HG02943 (cell line): ENCODE measurements around the gene CALML6.

Experiments used
- ATAC-seq: cut with Tn5 transposase; IDR thresholded peaks from one replicate; pipeline ENCODE4 v1.9.1; 2021; ENCODE audit warnings: mild to moderate bottlenecking, low read depth, moderate library complexity; ENCODE audit not compliant: unreplicated experiment

The CALML6 gene

DNA sequence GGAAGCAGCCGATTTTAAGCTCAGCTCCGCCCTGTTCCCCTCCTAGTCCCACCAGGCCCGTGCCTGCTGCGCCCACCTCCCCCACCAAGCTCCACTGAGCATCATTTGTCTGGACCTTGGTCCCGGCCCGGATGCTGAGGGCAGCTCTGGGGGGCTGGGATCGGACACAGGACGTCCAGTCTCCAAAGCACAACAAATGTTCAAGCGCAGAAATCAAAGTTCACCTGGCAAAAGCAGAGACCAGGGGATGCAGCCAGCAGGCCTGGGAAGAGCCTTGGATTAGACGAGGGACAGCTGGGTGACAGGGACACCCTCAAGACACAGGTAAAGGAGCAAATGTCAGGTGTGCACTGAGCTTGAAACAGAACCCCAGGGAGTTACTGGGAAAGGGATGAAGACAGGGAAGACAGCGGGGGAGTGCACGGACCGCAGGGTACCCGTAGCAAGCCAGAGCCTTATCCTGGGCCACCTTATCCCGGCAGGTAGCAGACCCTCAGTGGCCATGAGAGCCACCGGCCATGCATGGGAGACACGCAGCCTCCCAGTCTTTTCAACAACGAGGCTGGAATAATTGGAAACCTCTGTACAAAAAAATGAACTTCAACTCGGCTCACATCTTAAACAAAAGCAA, 26.3 kb downstream of the CALML6 start:
- no peak for ATAC-seq

DNA sequence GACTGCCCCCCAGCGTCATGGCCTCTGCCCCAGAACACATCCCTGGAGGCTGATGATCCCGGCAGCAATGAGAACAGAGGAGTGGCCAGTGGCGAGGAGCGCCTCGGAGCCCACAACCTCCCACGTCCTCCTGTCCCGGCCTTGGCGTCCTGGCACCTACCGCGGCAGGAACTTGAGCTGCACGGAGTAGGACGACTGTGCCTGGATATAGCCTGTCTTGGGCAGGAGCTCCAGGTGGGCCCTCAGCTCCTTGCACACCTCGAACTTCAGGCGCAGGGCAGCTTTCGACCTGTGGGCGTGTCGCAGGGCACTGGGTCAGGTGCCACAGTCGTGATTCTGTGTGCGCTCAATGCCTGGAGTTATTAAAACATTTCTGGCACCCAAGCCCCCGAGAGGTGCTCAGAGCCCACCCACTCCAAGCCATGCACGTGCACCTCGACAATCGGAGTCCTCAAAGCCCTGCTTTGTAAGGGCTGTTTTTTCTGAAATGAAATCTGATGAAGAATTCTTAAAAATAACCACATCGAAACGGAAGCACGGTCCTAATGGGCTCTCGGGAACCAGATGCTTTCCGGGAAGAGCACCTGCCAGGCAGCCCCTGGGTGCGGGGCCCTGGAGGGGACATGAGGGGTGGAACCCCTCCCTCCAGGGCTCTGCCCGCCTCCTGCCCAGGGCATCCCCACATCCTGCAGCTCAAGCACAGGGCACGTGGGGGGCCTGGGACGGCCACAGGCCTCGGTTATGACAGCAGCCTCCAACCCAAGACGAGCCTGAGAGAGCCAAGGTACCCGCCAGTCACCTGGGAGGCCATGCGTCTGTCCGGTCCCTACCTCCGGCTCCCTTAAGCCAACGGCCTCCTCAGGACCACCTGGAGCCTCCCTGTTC, 27.1 kb downstream of the CALML6 start:
- ATAC-seq = no peak

DNA sequence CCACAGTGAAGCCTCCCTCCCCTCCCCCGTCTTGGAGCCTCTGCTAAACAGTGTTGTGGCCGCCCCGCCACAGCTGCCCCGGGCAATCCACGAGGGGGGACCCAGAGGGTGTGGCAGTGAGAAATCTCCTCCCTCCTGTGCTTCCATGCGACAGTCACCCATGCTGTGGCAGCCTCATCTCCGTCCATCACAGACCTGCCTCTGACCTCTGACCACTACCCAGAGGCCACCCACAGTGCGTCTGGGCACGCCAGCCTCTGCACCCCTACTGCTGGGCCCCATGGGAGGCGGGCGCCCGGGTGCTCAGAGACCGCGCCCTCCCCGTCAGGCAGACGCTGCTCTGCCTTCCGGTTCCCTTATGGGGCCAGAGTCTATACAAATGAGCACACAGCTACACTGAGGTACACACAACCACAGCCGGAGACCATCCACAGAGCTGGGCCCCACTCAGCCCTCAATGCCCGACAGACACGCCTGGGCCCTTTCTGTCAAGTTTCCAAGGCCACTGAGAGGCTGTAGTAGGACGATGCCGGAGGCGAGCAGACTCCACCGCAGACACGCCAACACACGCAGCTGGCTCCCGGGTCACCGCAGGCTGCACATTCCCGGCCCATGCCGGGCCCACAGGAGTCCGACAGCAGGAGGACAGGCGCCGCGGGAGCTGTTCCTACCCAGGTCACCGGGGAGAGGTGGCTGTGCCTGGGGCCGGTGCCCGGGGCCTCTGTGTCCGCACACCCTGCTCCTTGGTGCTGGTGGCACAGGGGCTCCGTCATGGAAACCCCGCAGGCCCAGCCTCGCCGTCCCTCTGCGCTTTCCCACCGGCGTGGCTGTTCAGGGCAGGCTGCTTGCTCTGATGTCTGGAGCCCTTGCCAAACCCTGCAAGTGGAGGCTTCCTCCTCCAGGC, 27.9 kb downstream of the CALML6 start:
- no peak for ATAC-seq

DNA sequence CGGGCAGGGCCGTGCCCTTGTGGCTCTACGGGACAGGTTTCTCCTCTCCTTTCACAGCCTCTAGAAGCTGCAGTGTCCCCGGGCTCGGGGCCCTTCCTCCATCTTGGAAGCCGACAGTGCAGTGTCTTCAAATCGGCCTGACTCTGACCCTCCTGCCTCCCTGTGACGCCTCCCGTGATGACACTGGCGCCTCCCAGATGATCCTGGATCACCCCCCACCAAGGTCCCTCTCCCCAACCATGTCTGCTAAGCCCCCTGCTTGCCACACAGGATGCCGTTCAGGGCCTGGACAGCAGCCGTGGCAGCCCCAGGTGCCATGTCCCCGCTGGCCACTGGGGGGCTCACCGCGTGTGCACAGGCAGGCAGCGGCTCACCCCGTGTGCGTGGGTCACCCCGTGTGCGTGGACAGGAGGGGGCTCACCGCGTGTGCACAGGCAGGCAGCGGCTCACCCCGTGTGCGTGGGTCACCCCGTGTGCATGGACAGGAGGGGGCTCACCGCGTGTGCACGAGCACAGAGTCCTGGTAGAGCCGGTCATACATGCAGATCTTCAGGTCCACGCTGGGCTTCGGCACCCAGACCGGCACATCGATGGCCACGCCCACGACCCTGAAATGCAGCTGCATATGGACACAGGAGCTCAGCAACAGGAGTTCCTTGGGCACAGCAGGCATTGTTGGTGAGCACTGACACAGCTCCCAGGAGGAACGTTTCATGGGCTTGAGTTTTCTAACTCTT, 28.9 kb downstream of the CALML6 start:
- no peak for ATAC-seq

DNA sequence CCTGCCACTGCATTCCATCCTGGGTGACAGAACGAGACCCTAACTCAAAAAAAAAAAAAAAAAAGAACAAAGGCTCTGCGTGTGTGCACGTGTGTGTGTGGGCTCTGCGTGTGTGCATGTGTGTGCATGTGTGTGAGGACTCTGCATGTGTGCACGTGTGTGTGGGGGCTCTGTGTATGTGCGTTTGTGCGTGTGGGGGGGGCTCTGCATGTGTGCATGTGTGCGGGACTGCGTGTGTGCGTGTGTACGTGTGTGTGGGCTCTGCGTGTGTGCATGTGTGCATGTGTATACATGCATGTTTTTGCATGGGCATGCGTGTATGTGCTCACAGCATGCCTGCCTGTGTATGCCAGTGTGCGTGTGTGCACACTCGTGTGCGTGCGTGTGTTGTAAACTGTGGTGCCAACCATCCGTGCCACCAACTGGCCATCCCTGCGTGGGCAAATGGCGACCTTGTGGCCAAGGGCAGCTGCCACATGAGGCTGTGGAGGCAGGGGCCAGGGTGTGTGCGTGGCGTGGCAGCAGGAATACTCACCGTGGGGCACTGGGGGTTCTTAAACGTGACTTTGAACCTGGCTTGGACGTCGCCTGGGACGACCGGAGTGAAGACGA, 30.8 kb downstream of the CALML6 start:
- ATAC-seq = no peak

DNA sequence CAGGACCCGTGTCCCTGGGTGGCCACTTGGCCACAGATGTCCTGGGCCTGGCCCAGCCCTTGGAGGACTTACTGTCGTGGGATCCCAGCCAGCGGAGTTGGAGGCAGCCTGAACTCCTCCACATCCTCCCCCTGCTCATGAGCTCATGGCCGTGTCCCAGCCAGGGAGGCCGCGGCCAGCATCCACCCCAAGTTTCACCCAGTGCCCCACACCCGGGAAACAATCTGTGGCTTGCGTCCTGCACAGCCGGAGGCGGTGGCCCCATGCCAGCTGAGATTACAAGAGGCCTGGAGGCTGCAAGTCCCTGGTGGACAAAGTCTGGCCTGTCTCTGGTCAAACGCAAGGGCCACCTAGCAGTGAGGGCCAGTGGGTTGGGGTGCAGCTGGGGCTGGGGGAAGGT, 31.5 kb downstream of the CALML6 start:
- no peak for ATAC-seq

DNA sequence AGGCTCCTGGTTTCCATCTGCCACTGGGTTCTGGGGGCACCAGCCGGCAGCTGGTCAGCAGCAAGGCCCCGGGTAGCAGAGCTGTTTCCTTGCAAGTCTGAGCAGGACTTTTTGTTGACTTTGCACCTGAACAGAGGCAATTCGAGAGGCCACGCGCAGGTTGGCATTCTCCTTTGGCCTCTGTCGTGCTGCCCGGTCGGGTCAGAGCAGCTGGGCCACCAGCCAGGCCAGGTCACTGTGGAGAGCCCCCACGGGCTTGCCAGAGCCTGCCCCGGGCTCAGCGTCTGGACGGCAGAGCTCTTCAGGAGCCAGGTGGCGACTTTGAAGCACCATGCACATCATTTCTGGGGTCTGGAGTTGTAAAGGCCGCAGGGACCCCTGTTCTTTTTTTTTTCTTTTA, 32.4 kb downstream of the CALML6 start:
- no peak for ATAC-seq

DNA sequence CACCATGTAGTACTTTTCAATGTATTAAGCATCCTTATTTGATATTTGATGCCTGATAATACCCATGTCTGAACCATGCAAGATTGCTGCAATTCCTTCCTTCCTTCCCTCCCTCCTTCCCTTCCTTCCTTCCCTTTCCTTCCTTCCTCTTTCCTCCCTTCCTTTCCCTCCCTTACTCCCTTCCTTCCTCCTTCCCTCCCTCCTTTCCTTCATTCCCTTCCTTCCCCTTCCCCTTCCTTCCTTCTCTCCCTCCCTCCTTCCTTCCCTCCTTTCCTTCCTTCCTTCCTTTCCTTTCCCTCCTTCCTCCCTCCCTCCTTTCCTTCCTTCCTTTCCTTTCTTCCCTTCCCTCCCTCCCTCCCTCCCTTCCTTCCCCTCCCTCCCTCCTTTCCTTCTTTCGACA, 33.7 kb downstream of the CALML6 start:
- no peak for ATAC-seq

DNA sequence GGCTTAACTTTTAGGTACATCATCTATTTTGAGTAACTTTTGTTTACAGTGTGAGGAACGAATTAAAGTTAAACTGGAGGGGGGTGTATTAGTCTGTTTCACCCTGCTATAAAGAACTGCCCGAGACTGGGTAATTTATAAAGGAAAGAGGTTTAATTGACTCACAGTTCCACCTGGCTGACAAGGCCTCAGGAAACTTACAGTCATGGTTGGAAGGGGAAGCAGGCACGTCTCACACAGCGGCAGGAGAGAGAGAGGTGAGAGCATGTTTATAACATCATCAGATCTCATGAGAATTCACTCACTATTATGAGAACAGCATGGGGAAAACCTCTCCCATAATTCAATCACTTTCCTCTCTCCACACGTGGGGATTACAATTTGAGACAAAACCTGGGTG, 35.9 kb downstream of the CALML6 start:
- ATAC-seq = no peak

DNA sequence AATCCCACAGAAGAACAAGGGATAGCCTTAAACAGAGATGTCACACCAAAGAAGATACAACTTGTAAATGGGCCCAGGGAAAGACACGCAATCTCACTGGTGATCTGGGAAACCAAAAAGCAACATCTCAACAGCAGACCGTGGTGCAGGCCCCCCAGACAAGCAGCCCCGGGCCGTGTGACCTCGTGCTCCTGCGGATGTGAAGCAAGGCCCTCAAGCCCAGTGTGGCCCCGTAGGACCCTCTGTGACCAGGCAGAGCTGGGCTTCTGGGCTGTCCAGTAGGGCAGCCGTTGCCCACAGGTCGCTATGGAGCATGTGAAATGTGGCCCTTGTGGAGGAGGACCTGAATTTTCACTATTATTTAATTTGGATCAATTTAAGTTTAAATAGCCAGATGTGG, 39.0 kb downstream of the CALML6 start:
- ATAC-seq = no peak

DNA sequence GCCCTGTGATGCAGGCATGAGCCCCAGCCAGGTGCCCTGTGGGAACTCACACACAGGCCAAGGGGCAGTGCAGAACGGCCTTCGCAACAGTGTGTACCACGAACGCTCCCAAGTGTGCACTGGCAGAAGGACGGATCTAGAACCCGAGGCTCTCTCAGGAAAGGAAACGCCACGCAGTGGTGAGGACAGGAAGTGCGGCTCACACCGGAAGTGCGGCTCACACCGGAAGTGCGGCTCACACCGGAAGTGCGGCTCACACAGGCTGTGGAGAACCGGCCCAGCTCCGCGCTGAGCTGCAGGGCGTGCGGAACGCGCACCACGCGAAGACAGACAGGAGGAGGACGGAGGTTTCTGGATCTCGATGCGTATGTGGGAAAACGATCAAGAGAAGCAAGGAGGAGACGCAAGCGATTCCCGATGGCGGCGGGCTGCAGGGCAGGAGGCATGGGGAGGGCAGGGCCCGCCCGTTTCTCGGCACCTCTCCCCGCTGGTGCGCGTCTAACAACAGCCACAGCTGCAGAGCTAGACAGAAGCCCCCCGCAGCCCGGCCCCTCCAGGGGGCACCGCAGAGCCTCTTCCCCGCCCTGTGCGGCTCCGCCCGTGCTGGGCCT, 39.9 kb downstream of the CALML6 start:
- no peak for ATAC-seq

DNA sequence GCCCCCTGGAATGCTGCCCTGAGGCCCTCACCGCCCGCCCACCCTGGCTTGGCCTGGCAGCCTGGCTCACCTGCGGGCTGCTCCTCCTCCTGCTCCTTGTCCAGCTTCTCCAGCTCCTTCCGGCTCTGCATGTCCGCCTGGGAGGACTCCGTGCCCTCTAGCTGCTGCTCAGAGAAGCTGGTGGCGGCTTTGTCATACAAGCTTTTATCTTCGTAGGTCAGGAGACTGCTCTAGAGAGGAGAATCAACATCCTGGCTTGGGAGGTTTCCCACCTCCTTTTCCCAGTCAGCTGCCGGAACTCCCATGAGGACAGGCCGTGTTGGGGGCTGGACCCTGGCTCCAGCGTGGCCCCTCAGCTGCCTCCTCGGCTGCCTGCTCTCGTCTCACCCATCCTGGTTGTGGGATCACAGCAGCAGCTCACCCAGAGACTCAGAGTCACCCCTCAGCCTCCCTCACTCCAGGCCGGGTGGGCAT, 40.6 kb downstream of the CALML6 start:
- no peak for ATAC-seq

DNA sequence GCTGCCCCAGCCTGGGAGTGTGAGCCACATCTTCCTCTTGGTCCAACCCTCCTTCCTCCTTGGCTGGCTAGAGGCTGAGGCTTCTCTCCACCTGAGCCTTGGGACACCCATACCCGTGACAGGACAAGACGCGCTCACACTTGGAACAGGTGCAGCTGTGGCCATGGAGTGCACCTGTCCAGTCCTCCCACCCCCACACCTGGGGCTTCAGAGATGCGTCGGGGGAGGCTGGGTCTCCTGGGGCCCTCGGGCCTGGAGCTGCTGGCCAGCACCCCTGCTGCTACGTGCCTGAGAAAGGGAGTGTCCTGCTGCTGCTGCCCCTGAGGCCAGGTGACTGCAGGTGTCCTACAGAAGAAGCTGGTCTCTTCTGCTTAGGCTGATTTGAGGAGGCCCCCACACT, 41.0 kb downstream of the CALML6 start:
- ATAC-seq = no peak

DNA sequence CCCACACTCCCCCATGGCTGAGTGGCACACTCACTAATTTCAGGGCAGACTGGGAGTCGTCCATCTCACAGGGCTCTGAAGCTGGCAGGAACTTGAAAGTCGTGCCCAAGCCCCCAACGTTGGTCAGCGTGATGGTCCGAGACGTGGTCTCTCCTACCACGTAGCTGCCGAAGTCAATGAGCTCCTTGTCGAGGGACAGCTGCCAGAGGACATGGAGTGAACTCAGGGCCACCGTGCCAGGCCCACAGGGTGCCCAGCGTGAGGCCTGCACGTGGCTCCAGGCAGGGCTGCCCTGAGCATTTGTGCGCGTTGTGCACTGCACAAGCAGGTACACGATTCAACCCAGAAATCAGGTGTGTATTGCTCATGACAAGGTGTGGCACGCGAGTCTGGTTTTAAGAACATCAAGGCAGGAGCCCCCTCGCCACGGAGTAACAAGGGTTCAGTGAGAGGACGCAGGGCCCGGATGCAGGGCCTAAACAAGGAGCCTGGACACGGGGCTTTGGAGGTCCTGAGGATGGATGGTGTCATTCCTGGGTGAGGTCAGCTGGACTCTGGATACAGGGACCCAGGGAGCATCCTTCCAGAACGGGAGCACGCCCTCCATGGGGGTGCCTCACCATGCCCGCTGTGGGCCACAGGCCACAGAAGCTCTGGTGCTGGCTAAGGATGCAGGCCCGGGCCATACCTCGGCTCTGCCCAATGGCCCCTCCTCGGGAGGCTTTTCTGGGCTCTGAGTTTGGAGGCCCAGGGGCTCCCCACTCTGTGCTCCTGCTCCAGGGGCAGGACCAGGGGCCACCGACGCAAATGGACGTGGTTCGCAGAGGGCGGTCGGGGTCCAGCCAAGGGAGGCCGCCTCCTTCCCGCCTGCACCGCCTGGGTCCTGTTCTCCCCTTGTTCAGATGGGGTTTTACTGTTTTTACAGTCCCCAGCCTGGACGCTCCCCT, 41.8 kb downstream of the CALML6 start:
- no peak for ATAC-seq

DNA sequence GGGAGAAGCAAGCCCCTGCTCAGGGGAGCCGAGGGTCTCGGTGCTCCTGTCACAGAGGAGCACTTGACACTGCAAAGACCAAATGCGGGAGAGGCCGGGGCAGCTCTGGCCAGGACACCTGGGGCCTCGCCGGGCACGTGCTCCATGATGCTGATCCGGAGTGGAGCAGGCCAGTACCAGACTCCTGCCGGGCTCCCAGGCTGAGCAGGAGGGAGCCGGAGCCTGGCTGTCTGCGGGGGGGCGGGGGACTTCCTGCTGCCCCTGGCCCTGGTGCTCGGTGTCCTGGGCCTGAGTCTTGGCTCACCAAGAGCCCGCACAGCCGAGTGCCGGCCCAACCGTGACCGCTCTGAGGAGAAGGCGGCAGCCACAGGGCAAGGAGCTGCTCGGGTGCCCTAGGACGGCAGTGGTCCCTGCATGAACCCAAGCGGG, 42.5 kb downstream of the CALML6 start:
- no peak for ATAC-seq

DNA sequence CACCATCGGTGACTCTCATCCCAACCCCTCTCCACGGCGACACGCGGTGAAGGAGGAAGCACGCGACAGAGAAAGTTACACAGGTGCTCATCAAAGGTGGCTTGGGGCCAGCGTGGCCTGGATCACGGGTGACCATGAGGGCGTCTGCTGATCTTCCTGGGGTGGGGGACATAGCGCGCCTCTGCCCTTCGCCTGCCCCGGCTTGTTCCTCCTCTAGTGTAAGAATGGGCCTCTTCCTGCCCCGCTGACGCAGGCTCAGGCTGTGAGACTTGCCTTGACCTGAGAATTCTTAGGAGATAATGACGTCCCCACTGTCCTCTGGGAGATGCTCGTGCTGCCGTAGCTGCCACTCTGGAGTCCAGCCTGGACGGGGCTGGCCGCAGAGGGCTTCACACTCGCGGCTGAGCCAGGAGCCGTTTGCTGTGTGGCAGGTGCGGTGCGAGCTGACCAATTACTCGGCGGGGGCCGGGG, 43.0 kb downstream of the CALML6 start:
- no peak for ATAC-seq

DNA sequence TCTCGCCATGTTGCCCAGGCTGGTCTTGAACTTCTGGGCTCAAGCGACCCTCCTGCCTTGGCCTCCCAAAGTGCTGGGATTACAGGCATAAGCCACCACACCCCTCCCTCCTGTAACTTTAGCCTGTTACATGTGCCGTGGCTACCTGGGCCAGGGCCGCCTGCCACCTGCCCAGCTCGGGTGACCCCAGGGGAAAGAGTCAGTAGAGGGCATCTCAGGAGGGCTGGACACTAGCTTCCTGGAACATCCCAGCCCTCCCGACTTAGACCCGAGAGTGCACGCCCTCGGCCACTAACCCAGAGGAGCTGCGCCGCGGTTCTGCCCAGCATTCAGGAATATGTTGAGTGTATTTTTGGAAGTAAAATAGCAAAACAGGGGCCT, 44.4 kb downstream of the CALML6 start:
- ATAC-seq = no peak

DNA sequence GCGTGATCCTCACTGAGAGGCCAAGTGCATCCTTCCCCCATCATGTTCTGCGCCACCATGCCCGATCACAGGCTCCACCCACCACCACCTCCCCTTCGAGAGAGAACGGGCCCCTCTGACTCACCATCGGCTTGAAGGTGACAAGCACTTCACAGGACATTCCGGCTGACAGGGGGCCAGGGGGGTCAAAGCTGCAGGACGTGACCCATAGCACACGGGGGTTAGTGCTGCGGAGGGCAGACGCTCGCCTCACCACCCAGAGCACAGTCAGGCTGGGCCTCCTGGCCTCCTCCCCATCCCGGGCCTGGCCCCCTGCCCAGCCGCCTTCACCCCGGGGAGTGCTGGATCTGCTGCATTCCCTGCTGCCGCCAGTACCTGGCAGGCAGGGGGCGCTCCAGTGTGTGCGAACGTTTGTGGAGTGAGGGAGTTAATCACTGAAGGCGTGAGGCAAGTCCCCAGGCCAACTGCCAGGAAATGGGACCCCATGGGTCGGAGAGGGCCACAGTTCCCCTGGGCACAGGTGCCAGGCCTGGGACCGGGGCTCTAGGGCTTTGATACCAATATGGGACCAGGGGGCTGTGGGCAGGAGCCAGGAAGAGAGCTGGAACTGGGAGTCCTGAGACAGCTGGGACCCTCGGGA, 44.9 kb downstream of the CALML6 start:
- ATAC-seq = no peak
